BJ (cell line): ENCODE data around the gene TMEM74B. TPM values are rescaled to one million over a fixed set of nuclear protein-coding genes. Genes with fewer than 3 reads are reported as not detected.

Source experiments
- CTCF ChIA-PET: fragments of 350-600 bp; formaldehyde crosslinking; extraction: SDS; loops from one replicate; lab custom pipeline; 2021; ENCODE audit warnings: antibody characterized with exemption, inconsistent platforms; lab: Yijun Ruan, JAX
- POLR2A ChIA-PET: fragments of 300-600 bp; sonication (Branson Sonifier 250); formaldehyde crosslinking; extraction: SDS; loops from one replicate; lab custom pipeline; 2021; ENCODE audit warnings: antibody characterized with exemption; lab: Charles Lee
- DNase-seq: peaks from one replicate; pipeline ENCODE4 v3.0.0-alpha.2; 2011; ENCODE audit warnings: low read depth
- H3K27me3 ChIP-seq: 2 replicates; pipeline ENCODE4 v1.6.0; 2011; ENCODE audit warnings: low read length; ENCODE audit not compliant: control insufficient read depth, insufficient read depth
- H3K36me3 ChIP-seq: 2 replicates; pipeline ENCODE4 v1.5.1; 2011; ENCODE audit warnings: low read length; ENCODE audit not compliant: control insufficient read depth, insufficient read depth
- H3K4me3 ChIP-seq: 2 replicates; pipeline ENCODE4 v1.5.1; 2011; ENCODE audit warnings: low read depth, mild to moderate bottlenecking, control low read depth, low read length
- CTCF ChIP-seq: IDR thresholded peaks from 2 replicates; pipeline ENCODE4 v1.5.1; 2011; ENCODE audit warnings: low read depth, mild to moderate bottlenecking, control low read depth, inconsistent platforms, low read length, moderate library complexity; ENCODE audit not compliant: insufficient read depth
- polyA plus RNA-seq: library from polyadenylated mRNA; depleted of rRNA; stranded (reverse); fragments of >200 nt; gene quantifications from 2 replicates; pipeline ENCODE4 v1.2.3, GENCODE V29; 2011

Gene TMEM74B
- polyA plus RNA-seq, 1 experiment = 0.04 TPM

GRCh38 chr20:1191299-1191698, 6.5 kb upstream of the TMEM74B start:
- TF ChIP-seq CTCF = no peak
- ChIA-PET CTCF (interaction anchor here (1.6 kb wide), 1 partner anchor 21 kb away, joined by 3 read pairs; no protein-coding TSS in a partner anchor), POLR2A (no interaction called here)
- Histone ChIP-seq H3K4me3 (no peak overlapping the region), H3K36me3 (no peaks in the 10 kb centered on the region), H3K27me3 (peaks cover 19% of the 10 kb centered on the region)
- no peak for DNase-seq

GRCh38 chr20:1190847-1191246, 6.1 kb upstream of the TMEM74B start:
- POLR2A ChIA-PET = no interaction called here
- no peak for DNase-seq
- CTCF ChIA-PET = interaction anchor here (1.6 kb wide), 1 partner anchor 21 kb away, joined by 3 read pairs; no protein-coding TSS in a partner anchor
- Histone ChIP-seq H3K27me3 (peaks cover 20% of the 10 kb centered on the region), H3K4me3 (no peak overlapping the region), H3K36me3 (no peaks in the 10 kb centered on the region)
- no peak for TF ChIP-seq CTCF

GRCh38 chr20:1189827-1190226, 5.0 kb upstream of the TMEM74B start:
- ChIA-PET POLR2A (no interaction called here), CTCF (interaction anchor here (1.6 kb wide), 1 partner anchor 22 kb away, joined by 3 read pairs; no protein-coding TSS in a partner anchor)
- peaks cover 16% of the 10 kb centered on the region for H3K27me3 ChIP-seq
- H3K4me3 ChIP-seq = no peak overlapping the region
- H3K36me3 ChIP-seq = no peaks in the 10 kb centered on the region
- TF ChIP-seq CTCF = no peak
- no peak for DNase-seq

GRCh38 chr20:1188347-1188746, 3.6 kb upstream of the TMEM74B start:
- ChIA-PET POLR2A (no interaction called here), CTCF (no interaction called here)
- no peak overlapping the region for H3K4me3 ChIP-seq
- H3K36me3 ChIP-seq = no peaks in the 10 kb centered on the region
- no peak for TF ChIP-seq CTCF
- no peak for DNase-seq
- H3K27me3 ChIP-seq = peaks cover 26% of the 10 kb centered on the region

GRCh38 chr20:1187605-1188171, 2.9 kb upstream of the TMEM74B start:
- Histone ChIP-seq H3K36me3 (no peaks in the 10 kb centered on the region), H3K4me3 (no peak overlapping the region), H3K27me3 (peaks cover 29% of the 10 kb centered on the region)
- TF ChIP-seq CTCF = no peak
- no peak for DNase-seq
- POLR2A ChIA-PET = no interaction called here
- CTCF ChIA-PET = interaction anchor here (1.3 kb wide), 1 partner anchor 19 kb away, joined by 3 read pairs; no protein-coding TSS in a partner anchor
